RPMI8226 (cell line): ENCODE results near the gene NPSR1.
"Not testable (repeated sequence)": the region's sequence is repeated elsewhere in the genome, so short reads cannot be mapped to it uniquely, and the experiment has no call there.

Experiments used
- DNase-seq: peaks from one replicate; pipeline ENCODE4 v3.0.0-alpha.2; 2015

Gene NPSR1

GRCh38 chr7:34838329-34838728 lies 180.3 kb downstream of the NPSR1 start:
- no peak for DNase-seq

GRCh38 chr7:34839645-34840044 lies 181.6 kb downstream of the NPSR1 start:
- no peak for DNase-seq

GRCh38 chr7:34840176-34840785 lies 182.3 kb downstream of the NPSR1 start:
- DNase-seq: no peak

GRCh38 chr7:34841326-34841725 lies 183.3 kb downstream of the NPSR1 start:
- no peak for DNase-seq

- no peak for DNase-seq
Observed at GRCh38 chr7:34842782-34843181, 184.8 kb downstream of the NPSR1 start.

GRCh38 chr7:34844406-34844805 lies 186.4 kb downstream of the NPSR1 start:
- DNase-seq: no peak

- peak; percentile 15 for DNase-seq
Observed at GRCh38 chr7:34844936-34845665, 187.1 kb downstream of the NPSR1 start.

- peak; percentile 32 for DNase-seq
Observed at GRCh38 chr7:34845666-34846361, 187.8 kb downstream of the NPSR1 start.

- DNase-seq: no peak
Observed at GRCh38 chr7:34846976-34847375, 189.0 kb downstream of the NPSR1 start.

GRCh38 chr7:34848670-34849069 lies 190.7 kb downstream of the NPSR1 start:
- no peak for DNase-seq

- DNase-seq: no peak
Observed at GRCh38 chr7:34849163-34849960, 191.3 kb downstream of the NPSR1 start.

- DNase-seq: no peak
Observed at GRCh38 chr7:34849986-34850385, 192.0 kb downstream of the NPSR1 start.

- no peak for DNase-seq
Observed at GRCh38 chr7:34850681-34851080, 192.7 kb downstream of the NPSR1 start.

- no peak for DNase-seq
Observed at GRCh38 chr7:34851431-34851830, 193.4 kb downstream of the NPSR1 start.

- DNase-seq: not testable (repeated sequence)
Observed at GRCh38 chr7:34858444-34858843, 200.4 kb downstream of the NPSR1 start.

- DNase-seq: not testable (repeated sequence)
Observed at GRCh38 chr7:34859281-34859680, 201.3 kb downstream of the NPSR1 start.

- not testable (repeated sequence) for DNase-seq
Observed at GRCh38 chr7:34866222-34866621, 208.2 kb downstream of the NPSR1 start.

GRCh38 chr7:34867341-34867740 lies 209.3 kb downstream of the NPSR1 start:
- DNase-seq: not testable (repeated sequence)

GRCh38 chr7:34868602-34869001 lies 210.6 kb downstream of the NPSR1 start:
- not testable (repeated sequence) for DNase-seq

GRCh38 chr7:34869057-34869456 lies 211.0 kb downstream of the NPSR1 start:
- DNase-seq: no peak

GRCh38 chr7:34870041-34870440 lies 212.0 kb downstream of the NPSR1 start:
- not testable (repeated sequence) for DNase-seq

GRCh38 chr7:34874329-34874728 lies 216.3 kb downstream of the NPSR1 start:
- not testable (repeated sequence) for DNase-seq

- DNase-seq: no peak
Observed at GRCh38 chr7:34875481-34875880, 217.5 kb downstream of the NPSR1 start.
